Keratinocyte (primary cell): ENCODE measurements around the gene HMGN4.
A peak's percentile ranks its signal among the peaks of the same experiment; 100 is the strongest.

Source experiments
- CTCF ChIP-seq, 3 experiments: IDR thresholded peaks in 1 of 3; conservative IDR thresholded peaks in 1 of 3; optimal IDR thresholded peaks in 1 of 3; 2 replicates in 2 of 3; 3 replicates in 1 of 3; pipeline versions ENCODE3 to v1.5.1; 2011; ENCODE audit warnings: low read length in 3 of 3, mild to moderate bottlenecking in 3 of 3, moderate library complexity in 2 of 3, control low read depth in 1 of 3, inconsistent platforms in 1 of 3; ENCODE audit not compliant: insufficient read depth in 2 of 3; ENCODE audit errors: extremely low read depth in 1 of 3
- EZH2 ChIP-seq: IDR thresholded peaks from one replicate; pipeline ENCODE4 v1.6.1; 2012; ENCODE audit warnings: inconsistent platforms, mild to moderate bottlenecking, low read length, moderate library complexity

GRCh38 chr6:26501482-26501986 is 36.6 kb upstream of the HMGN4 start:
- TF ChIP-seq CTCF (optimal IDR thresholded peaks at IDR 0.05 in 1 of 3, IDR thresholded peaks at IDR 0.05 in 1 of 3, conservative IDR thresholded peaks at IDR 0.05 in 1 of 3; ENCODE audit: extremely low read depth in 1 of 3, insufficient read depth in 2 of 3, low read length in 3 of 3) (no peak), EZH2 (peak; percentile 77)
